ENCODE results near the gene TBC1D24.

TBC1D24 gene

DNA sequence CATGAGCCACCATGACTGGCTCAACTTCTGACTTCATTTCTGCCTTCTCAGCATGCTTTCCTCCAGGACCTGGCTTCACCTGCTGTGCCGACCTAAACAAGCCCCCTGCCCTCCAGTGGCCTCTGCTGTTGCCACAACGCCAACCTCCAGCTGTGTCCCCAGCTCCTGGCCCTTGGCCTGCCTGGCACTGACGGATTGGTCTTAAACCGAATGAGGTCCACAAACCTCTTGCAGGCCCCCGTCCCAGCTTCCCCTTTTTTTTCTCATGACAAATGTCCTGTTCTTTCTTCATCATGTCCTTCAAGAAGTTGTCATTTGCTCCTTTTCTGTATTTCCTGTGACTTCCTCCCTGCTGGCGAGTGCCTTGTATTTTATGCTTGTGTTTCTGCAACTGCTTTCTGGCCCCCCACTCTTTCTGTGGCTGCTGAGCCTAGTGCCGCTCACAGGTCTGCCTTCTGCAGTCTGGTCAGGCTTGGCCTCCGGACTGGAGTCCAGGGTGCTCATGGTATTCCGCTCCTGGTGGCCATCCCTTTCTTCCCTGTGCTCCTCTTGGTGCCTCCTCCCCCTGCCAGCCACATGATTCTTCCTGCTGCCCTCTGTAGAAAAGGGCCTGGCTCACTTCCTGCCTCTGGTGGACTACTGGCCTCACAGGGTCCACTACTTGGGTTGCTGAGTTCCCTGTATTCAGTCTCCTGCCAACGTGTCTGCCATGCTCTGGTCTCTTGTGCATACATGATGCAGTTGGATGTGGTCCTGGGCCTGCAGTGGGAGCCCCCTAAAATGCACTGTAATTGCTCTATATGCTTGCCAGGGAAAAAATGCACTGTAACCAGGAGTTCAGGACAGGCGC, 41.7 kb downstream of the TBC1D24 start:
- DNase-seq (ENCODE audit: low read depth in 2 of 2), result no peak

GRCh38 chr16:2517954-2518605, 43.2 kb downstream of the TBC1D24 start:
- DNase-seq (ENCODE audit: low read depth in 2 of 2), result no peak

DNA sequence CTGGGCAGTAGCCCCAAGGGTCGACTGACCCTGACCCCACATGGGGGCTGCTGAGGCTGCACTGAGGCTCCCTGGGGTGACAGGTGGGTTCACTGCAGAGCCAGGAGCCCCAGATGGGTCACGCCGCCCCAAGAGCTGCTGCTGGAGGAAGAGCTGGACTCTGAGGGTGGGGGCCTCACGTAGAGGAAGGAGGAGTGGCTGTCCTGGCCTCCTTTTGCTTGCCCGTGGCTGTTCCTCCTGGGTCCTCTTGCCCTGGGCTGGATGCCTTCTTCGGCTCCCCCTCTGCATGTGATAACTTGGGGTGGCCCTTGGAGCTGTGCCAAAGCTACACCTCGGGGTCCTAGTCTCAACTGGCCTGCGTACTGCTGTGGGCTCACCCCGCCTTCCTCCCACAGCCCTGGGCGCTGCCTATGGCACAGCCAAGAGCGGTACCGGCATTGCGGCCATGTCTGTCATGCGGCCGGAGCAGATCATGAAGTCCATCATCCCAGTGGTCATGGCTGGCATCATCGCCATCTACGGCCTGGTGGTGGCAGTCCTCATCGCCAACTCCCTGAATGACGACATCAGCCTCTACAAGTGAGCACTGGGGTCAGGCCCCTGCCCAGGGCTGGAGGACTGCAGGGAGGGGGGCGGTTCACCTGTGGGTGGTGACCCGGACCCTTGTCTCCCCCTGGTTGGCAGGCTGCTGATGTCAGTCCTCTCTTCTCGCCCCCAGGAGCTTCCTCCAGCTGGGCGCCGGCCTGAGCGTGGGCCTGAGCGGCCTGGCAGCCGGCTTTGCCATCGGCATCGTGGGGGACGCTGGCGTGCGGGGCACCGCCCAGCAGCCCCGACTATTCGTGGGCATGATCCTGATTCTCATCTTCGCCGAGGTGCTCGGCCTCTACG, 44.1 kb downstream of the TBC1D24 start:
- DNase-seq (ENCODE audit: low read depth in 2 of 2), result no peak

DNA sequence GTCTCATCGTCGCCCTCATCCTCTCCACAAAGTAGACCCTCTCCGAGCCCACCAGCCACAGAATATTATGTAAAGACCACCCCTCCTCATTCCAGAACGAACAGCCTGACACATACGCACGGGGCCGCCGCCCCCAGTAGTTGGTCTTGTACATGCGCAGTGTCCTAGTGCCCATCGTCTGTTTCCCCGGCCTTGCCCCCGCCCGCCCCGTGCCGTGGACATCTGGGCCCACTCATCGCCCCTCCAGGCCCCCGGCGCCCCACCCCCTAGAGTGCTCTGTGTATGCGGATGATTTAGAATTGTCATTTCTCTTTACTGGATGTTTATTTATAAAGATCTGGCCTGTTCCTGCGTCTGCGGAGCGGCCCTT, 44.8 kb downstream of the TBC1D24 start:
- no peak for DNase-seq (ENCODE audit: low read depth in 2 of 2)

- DNase-seq (ENCODE audit: low read depth in 2 of 2), result peak; percentile 77 to 81
Observed at GRCh38 chr16:2520097-2520783, 45.3 kb downstream of the TBC1D24 start, which contains the start of gene AMDHD2. AMDHD2 (plus strand) TSS chr16:2520371; CDS start chr16:2520459, 88 bp downstream.

GRCh38 chr16:2520784-2521531, 46.0 kb downstream of the TBC1D24 start:
- DNase-seq (ENCODE audit: low read depth in 2 of 2), result peak in 1 of 2 donors; percentile 29

DNA sequence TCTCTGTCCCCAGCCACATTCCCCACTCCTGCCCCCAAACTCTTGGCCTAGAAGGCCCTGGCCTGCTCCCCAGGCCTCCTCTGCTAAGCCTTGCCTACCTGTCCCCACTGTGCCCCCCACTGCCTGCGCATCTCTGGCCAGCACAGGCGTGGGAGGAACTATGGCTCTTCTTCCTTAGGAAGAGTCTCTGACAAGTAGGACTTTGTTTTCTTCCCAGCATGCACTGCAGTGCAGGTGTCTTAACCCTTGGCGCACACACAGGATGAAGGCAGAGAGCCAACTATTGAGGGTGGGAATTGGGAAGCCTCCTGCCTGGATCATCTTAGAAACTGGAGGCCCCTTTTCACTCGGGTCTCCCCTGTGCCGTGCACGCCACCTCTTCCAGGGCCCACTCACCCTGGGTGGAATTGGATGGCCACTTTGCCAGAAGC, 48.9 kb downstream of the TBC1D24 start:
- DNase-seq (ENCODE audit: low read depth in 2 of 2), result no peak

GRCh38 chr16:2524339-2524938, 49.5 kb downstream of the TBC1D24 start:
- no peak for DNase-seq (ENCODE audit: low read depth in 2 of 2)

- DNase-seq (ENCODE audit: low read depth in 2 of 2), result no peak
Observed at GRCh38 chr16:2526135-2526534, 51.2 kb downstream of the TBC1D24 start.

GRCh38 chr16:2527071-2527783, 52.3 kb downstream of the TBC1D24 start:
- no peak for DNase-seq (ENCODE audit: low read depth in 2 of 2)

GRCh38 chr16:2527784-2528100, 52.8 kb downstream of the TBC1D24 start:
- no peak for DNase-seq (ENCODE audit: low read depth in 2 of 2)

- DNase-seq (ENCODE audit: low read depth in 2 of 2), result no peak
Observed at GRCh38 chr16:2528161-2529060, 53.5 kb downstream of the TBC1D24 start.

- no peak for DNase-seq (ENCODE audit: low read depth in 2 of 2)
Observed at GRCh38 chr16:2529061-2529931, 54.4 kb downstream of the TBC1D24 start.

- DNase-seq (ENCODE audit: low read depth in 2 of 2), result no peak
Observed at GRCh38 chr16:2529961-2530628, 55.2 kb downstream of the TBC1D24 start.

- no peak for DNase-seq (ENCODE audit: low read depth in 2 of 2)
Observed at GRCh38 chr16:2530629-2531318, 55.8 kb downstream of the TBC1D24 start.

GRCh38 chr16:2531371-2531695, 56.4 kb downstream of the TBC1D24 start, which contains the start of gene CEMP1:
CEMP1 (minus strand) TSS chr16:2531408; CDS start chr16:2531073, 335 bp downstream.
- DNase-seq (ENCODE audit: low read depth in 2 of 2), result no peak
